Measurements from ENCODE around the gene MKRN1.
"Not testable (repeated sequence)": the region's sequence is repeated elsewhere in the genome, so short reads cannot be mapped to it uniquely, and the experiment has no call there.

Gene MKRN1

DNA sequence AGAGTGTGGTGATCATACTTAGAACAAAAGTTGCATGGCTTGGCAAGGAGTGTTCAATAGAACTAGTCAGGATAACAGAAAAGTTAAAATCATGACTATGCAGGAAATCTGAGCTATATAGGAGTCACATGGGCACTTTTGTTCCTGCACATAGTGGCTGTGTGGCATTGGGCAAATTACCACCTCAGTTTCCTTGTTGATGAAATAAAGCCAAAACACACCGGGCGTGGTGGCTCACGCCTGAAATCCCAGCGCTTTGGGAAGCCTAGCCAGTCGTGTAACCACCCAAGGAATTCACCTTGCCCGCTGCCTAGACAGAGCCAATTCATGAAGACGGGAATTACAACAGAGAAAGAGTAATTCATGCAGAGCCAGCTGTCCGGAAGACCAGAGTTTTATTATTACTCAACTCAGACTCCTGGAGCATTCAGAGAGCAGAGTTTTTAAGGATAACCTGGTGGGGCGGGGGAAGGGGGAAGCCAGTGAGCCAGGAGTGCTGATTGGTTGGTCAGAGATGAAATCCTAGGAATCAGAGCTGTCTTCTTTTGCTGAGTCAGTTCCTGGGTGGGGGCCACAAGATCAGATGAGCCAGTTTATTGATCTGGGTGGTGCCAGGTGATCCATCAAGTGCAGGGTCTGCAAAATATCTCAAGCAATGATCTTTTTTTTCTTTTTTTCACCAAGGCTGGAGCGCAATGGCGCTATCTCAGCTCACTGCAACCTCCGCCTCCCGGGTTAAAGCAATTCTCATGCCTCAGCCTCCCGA, 6.4 kb upstream of the MKRN1 start:
- no peak for DNase-seq (ENCODE audit: low read depth, low spot score)
- H3K27ac ChIP-seq, result peak overlapping the region; percentile 84

DNA sequence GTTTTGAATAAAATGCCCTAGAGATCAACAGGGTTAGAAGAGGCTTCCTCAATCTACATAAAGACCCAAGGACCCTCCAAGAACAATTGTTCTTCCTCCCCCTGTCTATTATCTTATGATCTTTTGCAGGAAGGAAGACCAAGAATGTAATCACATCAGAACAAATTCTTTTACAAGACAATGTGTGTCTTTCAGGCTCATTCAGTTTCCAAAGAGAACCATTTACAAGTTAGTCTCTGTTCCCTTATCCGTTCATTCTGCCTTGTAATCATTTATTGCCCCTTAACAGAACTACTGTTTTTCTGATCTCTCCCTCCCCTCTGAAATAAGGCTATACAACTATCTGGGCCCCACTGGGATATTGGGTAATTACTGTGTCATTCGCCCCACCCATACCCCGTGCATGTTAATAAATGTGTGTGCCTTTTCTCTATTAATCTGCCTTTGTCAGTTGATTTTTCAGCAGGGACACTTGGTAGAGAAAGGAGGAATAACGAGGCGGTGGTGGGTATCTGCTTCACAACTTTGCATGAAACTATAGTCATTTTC, 5.7 kb upstream of the MKRN1 start:
- peak overlapping the region; percentile 84 for H3K27ac ChIP-seq
- DNase-seq (ENCODE audit: low read depth, low spot score), result no peak

DNA sequence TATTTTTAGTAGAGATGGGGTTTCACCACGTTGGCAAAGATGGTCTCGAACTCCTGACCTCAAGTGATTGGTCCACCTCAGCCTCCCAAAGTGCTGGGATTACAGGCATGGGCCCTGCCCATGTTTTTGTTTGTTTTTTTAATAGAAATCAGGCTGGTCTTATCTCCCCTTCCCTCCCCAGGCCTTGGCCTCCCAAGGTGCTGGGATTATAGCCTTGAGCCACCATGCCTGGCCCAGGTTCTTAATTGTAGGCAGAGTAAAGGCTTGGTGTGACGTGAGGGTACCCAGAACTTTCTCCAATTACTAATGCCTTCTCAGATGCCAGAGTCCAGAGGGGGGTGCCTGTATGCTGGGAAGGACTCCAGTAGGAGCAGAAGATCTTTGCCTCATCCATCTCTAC, 5.2 kb upstream of the MKRN1 start:
- peak overlapping the region; percentile 84 for H3K27ac ChIP-seq
- DNase-seq (ENCODE audit: low read depth, low spot score), result no peak

DNA sequence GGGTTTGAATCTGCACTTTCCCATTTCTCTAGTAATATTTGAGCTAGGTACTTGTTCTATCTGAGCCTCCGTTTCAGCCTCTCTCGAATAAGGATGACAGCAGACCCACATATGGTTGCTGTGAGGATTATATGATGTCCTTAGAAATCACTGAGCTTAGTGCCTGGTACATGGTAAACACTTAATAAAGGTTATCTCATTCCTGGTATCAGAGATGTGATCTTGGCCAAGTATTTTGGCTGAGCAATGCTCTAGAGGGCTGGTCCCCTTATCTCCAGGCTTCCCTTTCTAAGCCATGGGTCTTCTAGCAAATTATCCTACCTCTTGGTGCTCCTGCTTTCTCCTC, 407 bp upstream of the MKRN1 start:
- no peak for DNase-seq (ENCODE audit: low read depth, low spot score)
- peak overlapping the region; percentile 90 for H3K27ac ChIP-seq

DNA sequence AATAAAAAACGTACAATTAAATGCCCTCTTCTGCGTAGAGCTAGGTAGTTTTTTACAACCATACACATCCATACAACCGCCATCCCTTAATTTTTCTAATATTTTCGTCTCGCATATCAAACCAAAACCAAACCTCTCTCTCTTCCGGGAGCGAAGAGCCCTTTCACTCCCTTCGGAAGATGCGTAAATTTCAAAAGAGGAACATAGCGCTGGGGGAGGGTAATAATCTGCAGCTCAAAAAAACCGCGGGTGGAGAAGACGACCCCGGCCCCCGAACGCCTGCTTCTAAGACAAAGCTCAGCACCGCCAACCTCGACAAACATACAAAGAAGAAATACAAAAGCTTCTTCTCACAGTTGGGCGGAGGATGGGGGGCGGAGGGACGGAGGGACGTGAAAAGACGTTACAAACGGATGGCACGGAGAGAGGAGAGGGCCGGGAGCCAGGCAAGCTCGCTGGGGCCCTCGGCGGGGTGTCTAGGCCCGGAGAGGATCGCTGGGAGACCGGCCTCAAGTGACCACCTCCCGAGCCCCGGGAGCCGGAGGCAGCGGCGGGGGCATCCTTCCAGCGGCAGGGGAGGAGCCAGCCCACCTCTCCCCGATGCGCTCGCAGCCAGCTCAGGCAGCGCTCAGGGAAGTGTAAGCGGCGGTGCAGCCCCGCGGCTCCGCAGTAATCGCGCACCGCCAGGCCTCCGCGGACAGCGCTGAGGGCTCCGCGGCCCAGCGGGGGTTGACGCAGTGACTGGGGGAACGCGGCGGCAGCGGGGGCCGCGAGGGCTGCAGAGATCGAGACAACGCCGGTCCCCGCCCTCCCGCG, 851 bp downstream of the MKRN1 start:
- peak overlapping the region; percentile 90 for H3K27ac ChIP-seq
- no peak for DNase-seq (ENCODE audit: low read depth, low spot score)

DNA sequence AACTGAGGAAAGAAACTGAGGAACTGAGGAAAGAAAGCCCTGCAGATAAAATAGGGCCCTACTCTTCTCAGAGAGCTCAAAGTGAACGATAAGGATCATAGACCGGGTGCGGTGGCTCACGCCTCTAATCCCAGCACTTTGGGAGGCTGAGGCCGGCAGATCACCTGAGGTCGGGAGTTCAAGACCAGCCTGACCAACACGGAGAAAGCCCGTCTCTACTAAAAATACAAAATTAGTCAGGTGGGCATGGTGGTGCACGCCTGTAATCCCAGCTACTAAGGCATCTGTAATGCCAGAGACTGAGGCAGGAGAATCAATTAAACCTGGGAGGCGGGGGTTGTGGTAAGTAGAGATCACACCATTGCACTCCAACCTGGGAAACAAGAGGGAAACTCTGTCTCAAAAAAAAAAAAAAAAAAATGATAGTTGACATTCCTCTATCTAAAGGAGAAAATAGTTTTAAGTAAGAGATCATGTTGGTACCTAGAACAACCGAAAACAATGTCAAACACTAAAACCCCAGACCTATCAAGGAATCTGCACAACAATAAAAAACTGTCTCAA, 2.5 kb downstream of the MKRN1 start:
- no peak for DNase-seq (ENCODE audit: low read depth, low spot score)
- H3K27ac ChIP-seq, result peak overlapping the region; percentile 90

- no peak for DNase-seq (ENCODE audit: low read depth, low spot score)
- no peak overlapping the region for H3K27ac ChIP-seq
Measured at GRCh38 chr7:140475747-140476333, 3.5 kb downstream of the MKRN1 start.

DNA sequence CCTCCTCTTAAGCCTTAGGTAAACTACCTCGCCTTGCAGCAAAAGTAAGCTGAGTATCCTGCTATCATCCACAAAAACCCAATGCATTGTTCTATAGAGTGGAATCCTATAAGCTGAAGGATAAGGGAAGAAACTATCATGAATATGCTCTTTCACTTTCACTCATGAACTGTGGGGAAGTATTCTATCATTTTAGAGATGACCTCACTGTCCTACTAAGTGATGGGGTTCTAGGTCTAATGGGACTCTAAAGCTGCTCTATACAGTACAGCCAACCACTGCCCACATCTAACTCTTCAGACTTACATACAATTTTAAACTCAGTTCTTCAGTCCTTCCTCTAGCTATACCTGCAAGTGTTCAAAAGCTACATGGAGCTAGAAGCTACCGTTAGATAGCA, 16.2 kb downstream of the MKRN1 start:
- no peak overlapping the region for H3K27ac ChIP-seq
- no peak for DNase-seq (ENCODE audit: low read depth, low spot score)

- DNase-seq (ENCODE audit: low read depth, low spot score), result no peak
- H3K27ac ChIP-seq, result no peak overlapping the region
Measured at GRCh38 chr7:140458916-140459315, 20.4 kb downstream of the MKRN1 start.

GRCh38 chr7:140458201-140458600, 21.1 kb downstream of the MKRN1 start:
- H3K27ac ChIP-seq, result no peak overlapping the region
- DNase-seq (ENCODE audit: low read depth, low spot score), result no peak

DNA sequence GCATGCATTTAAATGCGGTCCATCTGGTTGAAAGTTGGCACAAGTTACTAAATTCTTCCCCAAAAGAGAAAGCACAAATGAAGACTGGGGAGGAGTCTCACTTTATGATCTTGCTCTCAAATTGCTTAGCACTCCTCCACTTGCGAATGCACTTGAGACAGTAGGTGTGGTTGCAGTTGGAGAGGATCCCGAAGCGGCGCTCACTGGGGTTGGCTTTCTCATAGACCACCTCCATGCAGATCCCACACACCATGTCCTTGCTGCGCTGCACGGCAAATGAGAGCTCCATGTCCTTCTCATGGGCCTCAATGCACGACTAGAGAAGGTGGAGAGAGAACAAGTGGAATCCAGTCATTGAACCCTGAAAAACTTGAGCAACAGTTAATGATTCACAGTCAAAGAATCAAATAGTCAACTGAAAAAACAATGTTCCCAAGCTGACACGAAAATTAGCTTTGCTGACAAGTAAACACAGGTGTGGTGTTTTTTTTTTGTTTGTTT, 22.7 kb downstream of the MKRN1 start:
- no peak for DNase-seq (ENCODE audit: low read depth, low spot score)
- no peak overlapping the region for H3K27ac ChIP-seq

- no peak overlapping the region for H3K27ac ChIP-seq
- no peak for DNase-seq (ENCODE audit: low read depth, low spot score)
Measured at GRCh38 chr7:140455743-140456142, 23.6 kb downstream of the MKRN1 start.

DNA sequence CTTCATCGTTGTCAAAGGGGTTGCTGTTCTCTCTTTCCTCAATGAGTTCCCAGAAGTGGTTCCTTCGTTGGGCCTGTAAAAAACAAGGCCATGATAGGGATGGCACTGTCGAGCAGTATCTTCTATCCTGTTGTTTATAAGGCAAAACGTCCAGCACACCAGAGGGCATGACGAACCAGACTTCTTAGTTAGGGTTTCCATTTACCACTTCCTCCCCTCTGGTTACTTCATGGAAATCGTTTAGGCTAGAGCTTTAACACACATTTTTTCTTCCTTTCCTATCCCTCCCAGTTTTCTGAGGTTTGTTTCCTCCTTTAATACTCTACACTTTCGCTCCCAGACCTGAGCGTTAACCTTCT, 24.7 kb downstream of the MKRN1 start:
- DNase-seq (ENCODE audit: low read depth, low spot score), result no peak
- no peak overlapping the region for H3K27ac ChIP-seq

- H3K27ac ChIP-seq; DNase-seq (ENCODE audit: low read depth, low spot score): not testable (repeated sequence)
Measured at GRCh38 chr7:140453785-140454656, 25.3 kb downstream of the MKRN1 start.

DNA sequence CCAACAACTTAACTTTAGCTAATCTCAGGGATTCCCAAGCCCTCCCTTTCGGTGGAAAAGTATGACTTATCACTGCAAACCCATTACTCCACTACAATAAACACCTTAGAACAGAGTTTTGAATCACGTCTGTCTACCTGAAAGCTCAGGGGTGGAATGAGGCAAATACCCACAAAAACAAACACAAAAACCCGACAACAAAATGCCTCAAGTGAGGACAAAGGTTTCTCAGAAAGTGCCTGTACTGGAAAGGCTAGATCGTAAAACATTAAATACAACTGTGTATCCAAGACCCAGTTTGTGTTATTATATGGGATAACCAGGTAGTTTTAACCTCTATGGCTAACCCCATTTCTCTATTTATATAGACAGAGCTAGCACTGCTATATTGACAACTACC, 26.0 kb downstream of the MKRN1 start:
- H3K27ac ChIP-seq, result no peak overlapping the region
- DNase-seq (ENCODE audit: low read depth, low spot score), result no peak

DNA sequence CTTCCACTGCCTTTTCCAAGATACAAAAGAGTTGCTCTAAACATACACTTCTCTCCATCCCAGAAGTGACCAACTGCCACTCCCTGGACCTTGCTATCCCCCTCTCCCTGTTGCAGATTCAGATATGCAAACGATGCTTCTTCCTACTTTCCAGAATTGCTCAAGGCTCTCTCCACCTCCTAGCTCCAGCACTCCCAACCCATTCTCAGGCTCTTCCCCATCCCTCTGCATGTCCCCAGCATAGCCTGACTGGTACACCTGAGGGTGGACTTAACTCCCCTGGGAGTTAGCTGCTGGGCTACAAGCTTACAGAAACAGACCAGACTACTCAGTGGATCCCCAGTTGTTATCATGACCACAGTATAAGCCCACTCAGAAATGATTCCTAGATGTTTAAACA, 27.6 kb downstream of the MKRN1 start:
- H3K27ac ChIP-seq, result no peak overlapping the region
- no peak for DNase-seq (ENCODE audit: low read depth, low spot score)

GRCh38 chr7:140448781-140449480, 30.4 kb downstream of the MKRN1 start:
- no peak overlapping the region for H3K27ac ChIP-seq
- DNase-seq (ENCODE audit: low read depth, low spot score), result no peak

DNA sequence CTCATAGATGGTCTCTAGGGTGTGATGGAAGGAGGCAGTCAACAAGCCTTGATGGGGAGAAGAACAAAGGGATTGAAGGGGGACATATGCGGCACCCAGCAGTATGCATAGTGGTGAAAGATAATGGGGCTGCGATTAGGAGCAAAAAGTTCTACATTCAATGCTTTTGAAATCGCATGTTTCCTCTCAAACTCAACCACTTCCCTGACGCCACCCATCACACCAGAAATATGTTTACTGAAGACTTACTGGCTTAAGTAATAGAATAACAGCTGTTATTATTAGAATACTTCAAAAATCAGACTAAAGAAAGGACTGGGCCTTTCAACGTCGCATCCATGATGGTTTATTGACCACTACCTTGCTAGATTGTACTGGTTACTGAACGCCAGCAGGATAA, 31.5 kb downstream of the MKRN1 start:
- H3K27ac ChIP-seq, result no peak overlapping the region
- no peak for DNase-seq (ENCODE audit: low read depth, low spot score)

- no peak for DNase-seq (ENCODE audit: low read depth, low spot score)
- H3K27ac ChIP-seq, result no peak overlapping the region
Measured at GRCh38 chr7:140446467-140446866, 32.8 kb downstream of the MKRN1 start.

Measured in epithelial cell of prostate (primary cell).